Spleen (tissue), 7 donors: Measurements from ENCODE around the gene LTBP1.

Experiments used
- CTCF ChIP-seq, 11 experiments: fragments of 200-600 bp in 7 of 11; fragments of 450-650 bp in 4 of 11; sonication (generic) in 4 of 11; IDR thresholded peaks in 8 of 11; conservative IDR thresholded peaks in 3 of 11; 1 replicate in 7 of 11; 2 replicates in 4 of 11; pipeline versions ENCODE4 v1.4.0 to v1.8.0; 2016 to 2021; ENCODE audit warnings: antibody characterized with exemption in 11 of 11, inconsistent platforms in 4 of 11, mild to moderate bottlenecking in 1 of 11
- POLR2A ChIP-seq, 3 donors: fragments of 450-650 bp; IDR thresholded peaks; one replicate each; pipeline ENCODE4 v1.5.1; 2017; ENCODE audit warnings: antibody characterized with exemption in 3 of 3, mild to moderate bottlenecking in 1 of 3
- donor health status: DM: no; HTN: no; CAD: no; lungs with moderate emphysema.
- donor health status: DM: no; HTN: no; CAD: no.
- donor health status: DM: no; HTN: no; CAD: no.

- TF ChIP-seq CTCF (IDR thresholded peaks at IDR 0.05 in 8 of 11, conservative IDR thresholded peaks at IDR 0.05 in 3 of 11) = no peak
- TF ChIP-seq POLR2A (IDR thresholded peaks at IDR 0.05) = no peak
Observed at GRCh38 chr2:33184041-33184440, 237.3 kb downstream of the LTBP1 start.
